Heart left ventricle (tissue), 16 donors: ENCODE results near the gene MLXIP. TPM values are rescaled to one million over a fixed set of nuclear protein-coding genes. Genes with fewer than 3 reads are reported as not detected.
A peak's percentile ranks its signal among the peaks of the same experiment; 100 is the strongest.

Experiments used
- ATAC-seq, 4 donors: fragments of 200-7000 bp; cut with Tn5 transposase; one replicate each; pipeline ENCODE4 v1.9.1; 2020 to 2022; ENCODE audit warnings: moderate library complexity in 4 of 4, mild to moderate bottlenecking in 3 of 4, moderate number of reproducible peaks in 1 of 4
- DNase-seq, 5 donors: peaks; one replicate each; pipeline ENCODE4 v3.0.0-alpha.2; 2020
- H3K27ac ChIP-seq, 12 donors: fragments of 200-600 bp; sonication (generic) in 4 of 12; one replicate each; pipeline versions ENCODE4 v1.5.0 to v1.8.0; 2016 to 2022; ENCODE audit warnings: mild to moderate bottlenecking in 2 of 12
- H3K27me3 ChIP-seq, 9 donors: fragments of 200-600 bp; sonication (generic) in 2 of 9; one replicate each; pipeline versions ENCODE4 v1.5.1 to v1.8.0; 2016 to 2022; ENCODE audit warnings: mild to moderate bottlenecking in 3 of 9
- H3K36me3 ChIP-seq, 9 donors: fragments of 200-600 bp; sonication (generic) in 2 of 9; one replicate each; pipeline versions ENCODE4 v1.5.0 to v1.8.0; 2018 to 2022; ENCODE audit warnings: mild to moderate bottlenecking in 2 of 9
- H3K4me1 ChIP-seq, 12 donors: fragments of 200-600 bp; sonication (generic) in 4 of 12; one replicate each; pipeline versions ENCODE4 v1.5.0 to v1.8.0; 2016 to 2022; ENCODE audit warnings: mild to moderate bottlenecking in 3 of 12
- H3K4me3 ChIP-seq, 12 donors: fragments of 200-600 bp; sonication (generic) in 4 of 12; one replicate each; pipeline versions ENCODE4 v1.5.0 to v1.8.0; 2017 to 2022; ENCODE audit warnings: mild to moderate bottlenecking in 9 of 12, moderate library complexity in 4 of 12
- H3K9me3 ChIP-seq, 12 donors: fragments of 200-600 bp; sonication (generic) in 4 of 12; one replicate each; pipeline versions ENCODE4 v1.5.0 to v1.8.0; 2016 to 2022; ENCODE audit warnings: mild to moderate bottlenecking in 1 of 12
- CTCF ChIP-seq, 12 donors: fragments of 200-600 bp; sonication (generic) in 4 of 12; IDR thresholded peaks; one replicate each; pipeline versions ENCODE4 v1.5.0 to v1.8.0; 2018 to 2022; ENCODE audit warnings: antibody characterized with exemption in 12 of 12, mild to moderate bottlenecking in 5 of 12
- POLR2A ChIP-seq, 2 donors: fragments of 450-650 bp; IDR thresholded peaks; one replicate each; pipeline ENCODE4 v1.6.1; 2017; ENCODE audit warnings: antibody characterized with exemption in 2 of 2, mild to moderate bottlenecking in 2 of 2, moderate library complexity in 2 of 2
- WGBS, 4 donors: extraction: QIAGEN DNeasy Blood & Tissue Kit in 2 of 4; methylation state at CpG; one replicate each; pipeline versions ENCODE4 v1.1.5 to v1.1.7; 2013 to 2018; 5-methylcytosine and 5-hydroxymethylcytosine counted together
- intact Hi-C, 10 donors: fragments of 100-400 bp; cut with DNase I; formaldehyde crosslinking; loops; one replicate each; pipeline versions ENCODE4 v1.11.1 to v1.14.2; 2022
- polyA plus RNA-seq, 2 donors: library from polyadenylated mRNA; stranded (reverse); fragments of 200-250 nt; gene quantifications; one replicate each; pipeline ENCODE4 v1.2.3, GENCODE V29; 2013
- total RNA-seq, 9 donors: library from RNA; depleted of rRNA in 2 of 9; stranded (reverse); fragments of >200 nt in 2 of 9; fragmentation: NEBNext Ultra II Directional in 3 of 9; extraction: Animal tissue kit (Norgen Biotek cat#: 25700) in 3 of 9; gene quantifications; one replicate each; pipeline versions ENCODE4 v1.1.0 to v1.2.4, GENCODE V29; 2016 to 2023
- donor health status: ischemic (EF 13 %, LVEDD 7.1; RV severe dilation, severe dysfunction).
- donor health status: healthy with polysubstance abuse.
- donor health status: DM: no; HTN: yes; CAD: no.
- donor health status: DM: no; HTN: no; CAD: no.
- donor health status: ischemic (EF 25% LVEDD 6.9; RV normal size, moderate dysfunction).
- donor health status: ischemic (EF 25% LVEDD 5.7; RV mildly dilated, moderate dysfunction).
- donor health status: healthy.
- donor health status: DM: yes; HTN: yes; CAD: no.
- donor health status: ischemic (EF 35%, LVEDD 5.7; RV mildly dilated, moderate dysfunction).
- donor health status: nonischemic (EF 11% LVEDD 7.7; RV severe dilation, severe dysfunction).
- donor health status: DM: yes; HTN: yes; CAD: no.
- donor health status: PGD.
- donor health status: ischemic (EF 29% LVEDD 5.4; RV normal size, mild dysfunction).
- donor health status: nonischemic (EF 23%, LVEDD 6.1; RV moderate dilation, normal function).

Gene MLXIP
- total and polyA plus RNA-seq, 11 donors, result 14.3 to 39.6 (median 22.7) TPM

GRCh38 chr12:122152754-122153153, 74.2 kb downstream of the MLXIP start:
- 77 to 80% (median 80%) methylated on average over 9 of the region's 9 CpGs for WGBS, 4 donors
- Histone ChIP-seq H3K9me3 (no peaks in the 10 kb centered on the region), H3K27me3 (peaks cover 0 to 9% (median 0%) of the 10 kb centered on the region in 9 donors), H3K27ac (no peak overlapping the region), H3K4me1 (no peaks in the 10 kb centered on the region), H3K36me3 (no peaks in the 10 kb centered on the region), H3K4me3 (no peak overlapping the region)
- TF ChIP-seq POLR2A (IDR thresholded peaks at IDR 0.05) (no peak), CTCF (IDR thresholded peaks at IDR 0.05) (no peak)
- intact Hi-C loops, result no loop called here
- DNase-seq (no peak), ATAC-seq (peak in 3 of 4 donors; percentile 33 to 60 (median 56))

DNA sequence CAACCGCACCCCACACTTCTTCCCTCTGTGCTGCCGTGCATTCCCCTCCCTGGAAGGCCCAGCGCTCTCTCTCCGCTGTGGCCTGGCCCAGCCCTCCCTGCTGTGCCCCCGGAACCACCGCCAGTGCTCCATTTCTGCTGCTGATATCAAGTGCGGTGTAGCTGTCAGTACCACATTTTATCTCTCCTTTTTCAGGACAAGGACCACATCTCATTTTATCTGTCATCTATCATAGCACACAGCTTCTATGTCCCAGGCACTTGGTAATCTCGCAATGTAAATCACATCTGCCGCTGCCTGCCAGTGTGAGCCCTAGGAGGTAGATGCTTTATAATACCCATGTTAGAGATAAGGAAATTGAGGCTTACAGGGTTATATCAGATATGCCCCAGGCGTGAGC, 77.1 kb downstream of the MLXIP start:
- WGBS, 4 donors, result 60 to 76% (median 70%) methylated on average over 10 of the region's 10 CpGs
- Histone ChIP-seq H3K4me3 (no peak overlapping the region), H3K36me3 (no peaks in the 10 kb centered on the region), H3K4me1 (no peaks in the 10 kb centered on the region), H3K27ac (no peak overlapping the region), H3K9me3 (no peaks in the 10 kb centered on the region), H3K27me3 (peaks cover 0 to 3% (median 0%) of the 10 kb centered on the region in 9 donors)
- ATAC-seq (no peak), DNase-seq (no peak)
- TF ChIP-seq CTCF (IDR thresholded peaks at IDR 0.05) (no peak), POLR2A (IDR thresholded peaks at IDR 0.05) (no peak)
- intact Hi-C loops, result no loop called here

GRCh38 chr12:122158700-122159285, 80.2 kb downstream of the MLXIP start:
- intact Hi-C loops, result no loop called here
- no peak overlapping the region for H3K4me3 ChIP-seq
- DNase-seq (no peak), ATAC-seq (no peak)
- 88 to 92% (median 88%) methylated on average over 7 of the region's 7 CpGs for WGBS, 4 donors
- no peaks in the 10 kb centered on the region for H3K9me3 ChIP-seq
- peaks cover 0 to 4% (median 0%) of the 10 kb centered on the region in 9 donors for H3K27me3 ChIP-seq
- no peaks in the 10 kb centered on the region for H3K4me1 ChIP-seq
- TF ChIP-seq CTCF (IDR thresholded peaks at IDR 0.05) (no peak), POLR2A (IDR thresholded peaks at IDR 0.05) (no peak)
- H3K36me3 ChIP-seq, result no peaks in the 10 kb centered on the region
- no peak overlapping the region for H3K27ac ChIP-seq

DNA sequence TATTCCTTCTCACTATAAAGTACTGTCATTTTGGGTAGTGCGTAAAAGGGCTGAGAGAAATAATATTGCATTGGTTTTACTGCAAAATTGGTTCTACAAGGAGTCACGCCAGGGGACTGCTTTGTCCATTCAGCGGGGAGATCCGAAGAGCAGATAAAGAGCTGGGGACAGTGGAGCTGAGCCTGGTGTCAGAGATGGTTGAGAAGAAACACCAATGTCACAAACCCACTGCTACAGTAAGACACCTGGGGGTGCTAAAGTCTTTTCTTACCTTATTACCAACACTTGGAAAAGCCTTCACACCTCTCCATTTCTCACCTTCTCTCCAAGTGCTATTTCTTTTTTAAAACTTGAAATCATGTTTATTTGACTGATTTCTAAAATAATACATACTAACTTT, 81.3 kb downstream of the MLXIP start:
- no peak for ATAC-seq
- Histone ChIP-seq H3K9me3 (no peaks in the 10 kb centered on the region), H3K4me1 (no peaks in the 10 kb centered on the region), H3K36me3 (no peaks in the 10 kb centered on the region), H3K27ac (no peak overlapping the region), H3K4me3 (no peak overlapping the region), H3K27me3 (peaks cover 0 to 5% (median 0%) of the 10 kb centered on the region in 9 donors)
- intact Hi-C loops, result no loop called here
- no peak for DNase-seq
- WGBS, 4 donors, result 43 to 60% (median 54%) methylated on average over 4 of the region's 4 CpGs
- no peak for TF ChIP-seq CTCF (IDR thresholded peaks at IDR 0.05)
- TF ChIP-seq POLR2A (IDR thresholded peaks at IDR 0.05), result no peak
